ENCODE measurements around the gene UBE2L3. TPM values are rescaled to one million over a fixed set of nuclear protein-coding genes. Genes with fewer than 3 reads are reported as not detected.

Gene UBE2L3
- polyA plus RNA-seq, 1 donor (not counting 4 experiments of a cell fraction or from before 2014, with no cell fraction given) = 80.8 TPM

GRCh38 chr22:21598302-21598701, 30.8 kb downstream of the UBE2L3 start:
- H3K4me3 ChIP-seq (ENCODE audit: control insufficient read depth in 2 of 3, extremely low read depth in 1 of 3, insufficient read depth in 2 of 3, low read depth in 1 of 3, low read length in 3 of 3) = no peak overlapping the region
- no peak overlapping the region for H3K9ac ChIP-seq (ENCODE audit: control insufficient read depth, extremely low read depth, insufficient read depth, low read length)
- peaks cover 15% of the 10 kb centered on the region for H4K20me1 ChIP-seq (ENCODE audit: control insufficient read depth, extremely low read depth, insufficient read depth, low read length)
- peaks cover 3% of the 10 kb centered on the region for H3K9me1 ChIP-seq (ENCODE audit: control insufficient read depth, extremely low read depth, insufficient read depth, low read length)
- H2AFZ ChIP-seq (ENCODE audit: control insufficient read depth, low read length) = no peak overlapping the region
- no peak overlapping the region for H3K4me2 ChIP-seq (ENCODE audit: control insufficient read depth, extremely low read depth, insufficient read depth, low read depth, low read length)
- peaks cover 96% of the 10 kb centered on the region for H3K79me2 ChIP-seq (ENCODE audit: control insufficient read depth, insufficient read depth, low read length)
- no peak overlapping the region for H3K27ac ChIP-seq (ENCODE audit: control insufficient read depth, insufficient read depth, low read length)
- no peak for TF ChIP-seq CTCF (optimal IDR thresholded peaks at IDR 0.05 in 1 of 3, IDR thresholded peaks at IDR 0.05 in 1 of 3, conservative IDR thresholded peaks at IDR 0.05 in 1 of 3; ENCODE audit: extremely low read depth in 1 of 3, insufficient read depth in 2 of 3, low read length in 3 of 3)
- no peak for TF ChIP-seq EZH2 (IDR thresholded peaks at IDR 0.05; ENCODE audit: low read length)
- dilution Hi-C loops (cut with MboI; ENCODE audit: extremely low pct_ligation_motif_present, low sequenced_read_pairs) = no loop called here
- H3K9me3 ChIP-seq (ENCODE audit: control insufficient read depth, low read depth, low read length) = no peaks in the 10 kb centered on the region
- H3K36me3 ChIP-seq (ENCODE audit: control insufficient read depth in 2 of 2, extremely low read depth in 1 of 2, insufficient read depth in 2 of 2, low read length in 2 of 2) = peaks cover 24 to 26% of the 10 kb centered on the region in 2 experiments
- no peaks in the 10 kb centered on the region for H3K4me1 ChIP-seq (ENCODE audit: control insufficient read depth, extremely low read depth, insufficient read depth, low read length)
- no peak for FAIRE-seq
- DNase-seq (ENCODE audit: low read depth, low spot score) = no peak
- H3K27me3 ChIP-seq (ENCODE audit: control insufficient read depth, extremely low read depth, insufficient read depth, low read length) = no peaks in the 10 kb centered on the region

- Histone ChIP-seq H3K27me3 (ENCODE audit: control insufficient read depth, extremely low read depth, insufficient read depth, low read length) (no peaks in the 10 kb centered on the region), H3K9ac (ENCODE audit: control insufficient read depth, extremely low read depth, insufficient read depth, low read length) (no peak overlapping the region), H4K20me1 (ENCODE audit: control insufficient read depth, extremely low read depth, insufficient read depth, low read length) (peaks cover 10% of the 10 kb centered on the region), H2AFZ (ENCODE audit: control insufficient read depth, low read length) (no peak overlapping the region), H3K79me2 (ENCODE audit: control insufficient read depth, insufficient read depth, low read length) (peaks cover 94% of the 10 kb centered on the region), H3K4me3 (ENCODE audit: control insufficient read depth in 2 of 3, extremely low read depth in 1 of 3, insufficient read depth in 2 of 3, low read depth in 1 of 3, low read length in 3 of 3) (no peak overlapping the region), H3K27ac (ENCODE audit: control insufficient read depth, insufficient read depth, low read length) (no peak overlapping the region), H3K4me1 (ENCODE audit: control insufficient read depth, extremely low read depth, insufficient read depth, low read length) (no peaks in the 10 kb centered on the region), H3K4me2 (ENCODE audit: control insufficient read depth, extremely low read depth, insufficient read depth, low read depth, low read length) (no peak overlapping the region), H3K36me3 (ENCODE audit: control insufficient read depth in 2 of 2, extremely low read depth in 1 of 2, insufficient read depth in 2 of 2, low read length in 2 of 2) (peaks cover 14 to 20% of the 10 kb centered on the region in 2 experiments), H3K9me1 (ENCODE audit: control insufficient read depth, extremely low read depth, insufficient read depth, low read length) (peaks cover 3% of the 10 kb centered on the region), H3K9me3 (ENCODE audit: control insufficient read depth, low read depth, low read length) (no peaks in the 10 kb centered on the region)
- DNase-seq (ENCODE audit: low read depth, low spot score) (no peak), FAIRE-seq (no peak)
- no peak for TF ChIP-seq EZH2 (IDR thresholded peaks at IDR 0.05; ENCODE audit: low read length)
- TF ChIP-seq CTCF (optimal IDR thresholded peaks at IDR 0.05 in 1 of 3, IDR thresholded peaks at IDR 0.05 in 1 of 3, conservative IDR thresholded peaks at IDR 0.05 in 1 of 3; ENCODE audit: extremely low read depth in 1 of 3, insufficient read depth in 2 of 3, low read length in 3 of 3) = no peak
- dilution Hi-C loops (cut with MboI; ENCODE audit: extremely low pct_ligation_motif_present, low sequenced_read_pairs) = no loop called here
These were observed 31.8 kb downstream of the UBE2L3 start for GRCh38 chr22:21599053-21599893.
